Activated naive CD8-positive, alpha-beta T cell treated with anti-CD3 and anti-CD28 coated beads, Interleukin-2, amount 50 U/mL, for 24 hours (primary cell): ENCODE data around the gene ARRDC1.

Source experiments
- ATAC-seq: fragments of 150-1000 bp; cut with Tn5 transposase; one replicate; pipeline ENCODE4 v1.10.0; 2021
- DNase-seq: peaks from one replicate; pipeline ENCODE4 v3.0.0; 2021
- H3K27ac Mint-ChIP-seq: one replicate; pipeline ENCODE4 v1.8.0; 2021; ENCODE audit warnings: mild to moderate bottlenecking, mixed read lengths
- H3K27me3 Mint-ChIP-seq: one replicate; pipeline ENCODE4 v1.8.0; 2021; ENCODE audit warnings: mixed read lengths
- H3K36me3 Mint-ChIP-seq: one replicate; pipeline ENCODE4 v1.8.0; 2021; ENCODE audit warnings: low read depth, mixed read lengths
- H3K4me1 Mint-ChIP-seq: one replicate; pipeline ENCODE4 v1.8.0; 2021; ENCODE audit warnings: mixed read lengths
- H3K4me3 Mint-ChIP-seq: one replicate; pipeline ENCODE4 v1.8.0; 2021; ENCODE audit warnings: mild to moderate bottlenecking, moderate library complexity, mixed read lengths
- H3K9me3 Mint-ChIP-seq: one replicate; pipeline ENCODE4 v1.8.0; 2021; ENCODE audit warnings: mixed read lengths

The ARRDC1 gene

GRCh38 chr9:137580209-137580953 is 25.1 kb upstream of the ARRDC1 start:
- no peak overlapping the region for H3K4me3 Mint-ChIP-seq

GRCh38 chr9:137580954-137581322 is 24.5 kb upstream of the ARRDC1 start:
- no peak overlapping the region for H3K4me3 Mint-ChIP-seq
- no peak for ATAC-seq
- peaks cover 25% of the 10 kb centered on the region for H3K4me1 Mint-ChIP-seq
- H3K9me3 Mint-ChIP-seq, result no peaks in the 10 kb centered on the region
- H3K27ac Mint-ChIP-seq, result no peak overlapping the region
- no peak for DNase-seq
- H3K27me3 Mint-ChIP-seq, result no peaks in the 10 kb centered on the region
- peaks cover 13% of the 10 kb centered on the region for H3K36me3 Mint-ChIP-seq

More at GRCh38 chr9:137580209-137580953, 25.1 kb upstream of the ARRDC1 start:
- no peak for ATAC-seq
- Mint-ChIP-seq H3K36me3 (peaks cover 17% of the 10 kb centered on the region), H3K9me3 (no peaks in the 10 kb centered on the region), H3K4me1 (peaks cover 31% of the 10 kb centered on the region), H3K27ac (no peak overlapping the region), H3K27me3 (no peaks in the 10 kb centered on the region)
- no peak for DNase-seq

GRCh38 chr9:137581361-137582285 is 23.9 kb upstream of the ARRDC1 start:
- Mint-ChIP-seq H3K27ac (no peak overlapping the region), H3K4me3 (no peak overlapping the region), H3K36me3 (peaks cover 14% of the 10 kb centered on the region), H3K27me3 (no peaks in the 10 kb centered on the region), H3K9me3 (no peaks in the 10 kb centered on the region), H3K4me1 (peaks cover 22% of the 10 kb centered on the region)
- no peak for ATAC-seq
- no peak for DNase-seq

GRCh38 chr9:137582286-137582860 is 23.1 kb upstream of the ARRDC1 start:
- H3K4me3 Mint-ChIP-seq, result no peak overlapping the region
- no peak overlapping the region for H3K27ac Mint-ChIP-seq
- H3K4me1 Mint-ChIP-seq, result peaks cover 15% of the 10 kb centered on the region
- H3K27me3 Mint-ChIP-seq, result no peaks in the 10 kb centered on the region
- ATAC-seq (no peak), DNase-seq (no peak)
- no peaks in the 10 kb centered on the region for H3K9me3 Mint-ChIP-seq
- peaks cover 18% of the 10 kb centered on the region for H3K36me3 Mint-ChIP-seq

GRCh38 chr9:137583347-137583746 is 22.1 kb upstream of the ARRDC1 start:
- Mint-ChIP-seq H3K36me3 (peaks cover 25% of the 10 kb centered on the region), H3K27me3 (no peaks in the 10 kb centered on the region), H3K27ac (no peak overlapping the region), H3K9me3 (no peaks in the 10 kb centered on the region), H3K4me3 (no peak overlapping the region), H3K4me1 (peaks cover 17% of the 10 kb centered on the region)
- ATAC-seq (no peak), DNase-seq (no peak)

GRCh38 chr9:137583957-137584356 is 21.5 kb upstream of the ARRDC1 start:
- peaks cover 21% of the 10 kb centered on the region for H3K4me1 Mint-ChIP-seq
- no peak overlapping the region for H3K4me3 Mint-ChIP-seq
- H3K36me3 Mint-ChIP-seq, result peaks cover 25% of the 10 kb centered on the region
- DNase-seq, result no peak
- no peaks in the 10 kb centered on the region for H3K9me3 Mint-ChIP-seq
- H3K27ac Mint-ChIP-seq, result no peak overlapping the region
- no peaks in the 10 kb centered on the region for H3K27me3 Mint-ChIP-seq
- ATAC-seq, result no peak

GRCh38 chr9:137586854-137587253 is 18.6 kb upstream of the ARRDC1 start:
- Mint-ChIP-seq H3K36me3 (peaks cover 24% of the 10 kb centered on the region), H3K27me3 (no peaks in the 10 kb centered on the region), H3K27ac (no peak overlapping the region), H3K4me3 (no peak overlapping the region), H3K4me1 (peaks cover 27% of the 10 kb centered on the region), H3K9me3 (no peaks in the 10 kb centered on the region)
- DNase-seq (no peak), ATAC-seq (no peak)

- H3K4me3 Mint-ChIP-seq, result peak overlapping the region; percentile 84
Observed at GRCh38 chr9:137588311-137588710, 17.2 kb upstream of the ARRDC1 start.

GRCh38 chr9:137588891-137589290 is 16.6 kb upstream of the ARRDC1 start:
- Mint-ChIP-seq H3K27me3 (no peaks in the 10 kb centered on the region), H3K4me1 (peaks cover 27% of the 10 kb centered on the region), H3K4me3 (peak overlapping the region; percentile 84), H3K9me3 (no peaks in the 10 kb centered on the region), H3K36me3 (peaks cover 23% of the 10 kb centered on the region), H3K27ac (no peak overlapping the region)
- ATAC-seq, result no peak
- DNase-seq, result no peak

More at GRCh38 chr9:137588311-137588710, 17.2 kb upstream of the ARRDC1 start:
- no peak for DNase-seq
- Mint-ChIP-seq H3K27me3 (no peaks in the 10 kb centered on the region), H3K36me3 (peaks cover 23% of the 10 kb centered on the region), H3K9me3 (no peaks in the 10 kb centered on the region), H3K4me1 (peaks cover 27% of the 10 kb centered on the region), H3K27ac (no peak overlapping the region)
- no peak for ATAC-seq

GRCh38 chr9:137589441-137590122 is 15.9 kb upstream of the ARRDC1 start:
- peak; percentile 31 for DNase-seq
- peak overlapping the region; percentile 84 for H3K4me3 Mint-ChIP-seq
- H3K36me3 Mint-ChIP-seq, result peaks cover 23% of the 10 kb centered on the region
- H3K9me3 Mint-ChIP-seq, result no peaks in the 10 kb centered on the region
- peak overlapping the region; percentile 54 for H3K27ac Mint-ChIP-seq
- H3K4me1 Mint-ChIP-seq, result peaks cover 27% of the 10 kb centered on the region
- H3K27me3 Mint-ChIP-seq, result no peaks in the 10 kb centered on the region
- peak; percentile 24 for ATAC-seq

GRCh38 chr9:137590123-137590468 is 15.4 kb upstream of the ARRDC1 start:
- Mint-ChIP-seq H3K27me3 (no peaks in the 10 kb centered on the region), H3K36me3 (peaks cover 23% of the 10 kb centered on the region), H3K9me3 (no peaks in the 10 kb centered on the region), H3K4me3 (no peak overlapping the region), H3K27ac (no peak overlapping the region), H3K4me1 (peaks cover 27% of the 10 kb centered on the region)
- no peak for DNase-seq
- ATAC-seq, result peak; percentile 17

- Mint-ChIP-seq H3K36me3 (peaks cover 23% of the 10 kb centered on the region), H3K9me3 (no peaks in the 10 kb centered on the region), H3K4me3 (peak within 1 kb of the TSS; percentile 92), H3K4me1 (peaks cover 27% of the 10 kb centered on the region), H3K27me3 (no peaks in the 10 kb centered on the region), H3K27ac (peak within 1 kb of the TSS; percentile 93)
- DNase-seq (peak; percentile 93), ATAC-seq (peak; percentile 94)
Observed at GRCh38 chr9:137590469-137591383, 14.8 kb upstream of the ARRDC1 start, which contains the start of gene ZMYND19. Gene ZMYND19 (minus strand): TSS chr9:137590512. CDS start chr9:137590263, 249 bp downstream.

GRCh38 chr9:137592767-137593166 is 12.7 kb upstream of the ARRDC1 start:
- DNase-seq, result no peak
- Mint-ChIP-seq H3K27me3 (no peaks in the 10 kb centered on the region), H3K36me3 (peaks cover 8% of the 10 kb centered on the region), H3K9me3 (no peaks in the 10 kb centered on the region), H3K4me3 (no peak overlapping the region), H3K27ac (no peak overlapping the region), H3K4me1 (peaks cover 22% of the 10 kb centered on the region)
- no peak for ATAC-seq
